NCI-H446 (cell line): Measurements from ENCODE around the gene DDIT4.
"Not testable (repeated sequence)": the region's sequence is repeated elsewhere in the genome, so short reads cannot be mapped to it uniquely, and the experiment has no call there.

Experiments used
- DNase-seq, 2 experiments: peaks; one replicate each; lab custom pipeline; 2025; lab: John Stamatoyannopoulos, UW

Gene DDIT4

GRCh38 chr10:72249176-72249862, 24.4 kb upstream of the DDIT4 start:
- not testable (repeated sequence) for DNase-seq

- no peak for DNase-seq
Observed at GRCh38 chr10:72250666-72251065, 23.1 kb upstream of the DDIT4 start.

GRCh38 chr10:72251635-72252034, 22.1 kb upstream of the DDIT4 start:
- no peak for DNase-seq

DNA sequence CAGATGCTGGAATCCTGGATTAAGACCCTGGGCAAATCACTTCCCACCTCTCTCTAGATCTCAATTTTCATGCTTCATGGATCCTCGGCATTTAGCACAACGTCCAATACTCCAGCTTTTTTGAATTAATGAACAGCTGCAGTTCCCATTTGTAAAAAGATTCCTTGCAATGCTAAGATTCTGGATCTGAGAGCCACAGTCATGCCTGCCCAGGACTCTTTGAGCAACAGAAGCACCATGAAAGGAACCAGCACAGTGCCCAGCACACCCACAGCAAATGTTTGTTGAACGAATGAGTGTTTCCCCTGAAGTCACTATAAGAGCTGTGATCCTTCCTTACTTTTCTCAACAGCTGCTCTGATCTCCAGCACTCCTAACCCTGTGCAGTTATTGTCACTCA, 20.8 kb upstream of the DDIT4 start:
- DNase-seq: no peak

DNA sequence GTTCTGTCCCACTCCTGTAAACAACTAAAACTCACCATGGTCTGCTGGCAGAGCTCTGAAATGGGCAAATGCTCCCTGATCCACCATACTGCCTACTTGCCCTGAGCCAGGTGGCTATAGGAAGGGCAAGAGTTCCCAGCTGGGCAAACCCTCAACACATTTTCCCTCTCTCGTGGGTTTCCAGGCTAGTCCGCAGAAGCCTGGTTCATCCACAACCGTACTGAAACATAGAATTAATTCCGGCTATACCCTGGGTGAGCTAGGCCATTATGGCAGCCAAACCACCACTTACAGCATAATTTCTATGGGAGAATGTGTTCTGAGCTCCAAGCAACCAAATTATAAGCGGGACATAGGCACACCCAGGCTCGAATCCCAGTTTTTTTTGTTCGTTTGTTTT, 20.1 kb upstream of the DDIT4 start:
- no peak for DNase-seq

- DNase-seq: peak in 1 of 2 experiments; percentile 30
Observed at GRCh38 chr10:72254813-72255568, 18.7 kb upstream of the DDIT4 start.

- DNase-seq: no peak
Observed at GRCh38 chr10:72255977-72256729, 17.6 kb upstream of the DDIT4 start.

GRCh38 chr10:72257051-72257892, 16.5 kb upstream of the DDIT4 start:
- DNase-seq: no peak

- DNase-seq: no peak
Observed at GRCh38 chr10:72258617-72259016, 15.1 kb upstream of the DDIT4 start.

DNA sequence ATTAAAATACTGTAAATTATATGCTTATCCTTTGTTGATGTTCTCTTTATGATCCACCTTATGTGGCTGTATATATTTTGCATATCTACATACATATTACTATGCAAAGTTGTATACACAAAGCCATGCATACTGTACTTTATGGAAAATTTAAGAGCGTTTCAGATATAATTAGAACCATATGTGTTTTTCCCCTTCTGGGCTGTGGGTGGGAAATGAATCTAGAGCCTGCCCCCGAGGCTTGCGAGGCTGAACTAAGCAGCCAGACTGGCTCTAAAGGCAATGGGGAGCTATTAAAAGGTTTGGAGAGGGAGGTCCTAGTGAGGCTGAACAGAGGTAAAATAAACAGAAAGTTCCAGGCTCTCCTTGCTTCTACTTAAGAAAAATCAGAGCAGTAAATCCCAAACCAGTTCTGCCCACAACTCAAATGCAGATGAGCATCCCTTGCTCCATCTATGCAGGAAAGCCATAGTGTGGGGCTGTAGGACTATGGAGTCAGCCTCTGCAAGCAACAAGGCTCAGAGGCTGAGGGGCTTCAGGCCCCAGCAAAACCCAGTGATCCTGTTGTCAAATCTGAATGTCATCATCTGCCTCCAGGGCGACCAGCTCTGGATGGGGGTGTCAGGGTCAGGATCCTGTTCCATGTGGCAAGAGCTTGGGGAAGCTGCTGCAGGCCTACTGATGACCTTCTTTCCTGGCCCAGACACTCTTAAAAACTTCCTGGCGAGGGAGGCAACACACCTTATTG, 14.1 kb upstream of the DDIT4 start:
- no peak for DNase-seq

GRCh38 chr10:72260239-72260975, 13.3 kb upstream of the DDIT4 start:
- DNase-seq: no peak

- no peak for DNase-seq
Observed at GRCh38 chr10:72260976-72261783, 12.5 kb upstream of the DDIT4 start.

DNA sequence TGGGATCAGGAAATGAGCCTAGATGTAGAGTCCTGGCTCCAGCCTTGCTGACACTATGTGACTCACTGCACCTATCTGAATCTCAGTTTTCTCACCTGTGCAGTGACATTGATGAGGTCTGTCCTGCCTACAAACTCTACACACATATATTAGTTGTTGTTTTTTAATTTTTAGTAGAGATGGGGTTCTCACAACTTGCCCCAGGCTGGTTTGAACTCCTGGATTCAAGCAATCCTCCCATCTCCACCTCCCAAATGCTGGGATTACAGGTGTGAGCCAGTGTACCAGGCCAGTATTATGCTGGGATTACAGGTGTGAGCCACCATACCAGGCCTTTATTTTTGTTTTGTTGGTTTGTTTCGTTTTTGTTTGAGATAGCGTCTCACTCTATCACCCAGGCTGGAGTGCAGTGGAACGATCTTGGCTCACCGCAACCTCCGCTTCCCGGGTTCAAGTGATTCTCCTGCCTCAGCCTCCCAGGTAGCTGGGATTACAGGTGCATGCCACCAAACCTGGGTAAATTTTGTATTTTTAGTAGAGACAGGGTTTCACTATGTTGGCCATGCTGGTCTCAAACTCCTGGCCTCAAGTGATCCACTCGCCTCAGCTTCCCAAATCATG, 11.8 kb upstream of the DDIT4 start:
- DNase-seq: no peak

DNA sequence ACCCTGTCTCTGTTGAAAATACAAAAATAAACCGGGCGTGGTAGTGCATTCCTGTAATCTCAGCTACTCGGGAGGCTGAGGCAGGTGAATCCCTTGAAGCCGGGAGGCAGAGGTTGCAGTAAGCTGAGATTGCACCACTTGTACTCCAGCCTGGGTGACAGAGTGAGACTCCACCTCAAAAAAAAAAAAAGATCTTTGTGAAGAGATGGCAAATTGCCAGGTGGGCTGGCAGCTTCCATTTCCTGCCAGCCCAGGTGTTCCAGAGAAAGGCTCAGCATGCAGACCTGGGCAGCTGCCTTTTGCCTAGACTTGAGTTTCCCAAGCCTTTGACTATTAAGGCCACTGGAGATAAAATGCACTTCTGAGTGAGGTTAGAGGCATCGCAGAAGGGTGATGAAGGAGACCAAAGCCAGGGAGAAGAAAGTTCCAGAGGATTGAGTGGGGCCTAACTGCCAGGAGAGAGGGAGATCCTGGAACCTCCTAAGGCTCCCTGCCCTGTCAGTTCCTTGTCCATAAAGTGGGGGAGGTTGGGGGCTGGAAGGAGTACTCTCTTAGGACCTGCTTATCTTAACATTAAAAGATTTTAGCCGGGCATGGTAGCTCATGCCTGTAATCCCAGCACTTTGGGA, 10.0 kb upstream of the DDIT4 start:
- no peak for DNase-seq

DNA sequence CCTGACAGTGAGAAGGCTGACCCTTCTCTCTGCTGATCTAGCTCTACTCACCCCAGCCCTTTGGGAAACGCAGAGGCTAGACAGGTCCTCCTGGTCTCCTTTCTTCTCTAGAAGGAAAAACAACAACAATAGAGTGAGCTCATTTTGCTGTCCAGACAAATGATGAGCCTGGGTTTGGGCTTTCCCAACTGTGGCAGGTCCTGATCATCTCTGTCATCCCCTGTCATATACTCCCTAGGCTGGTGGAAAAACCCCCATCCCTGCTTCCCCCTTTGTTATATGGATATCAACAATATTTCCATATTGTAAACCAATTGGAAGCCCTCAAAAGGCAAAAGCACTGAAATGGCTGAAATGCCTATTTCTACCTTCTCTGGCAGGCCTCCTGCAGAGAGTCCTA, 9.2 kb upstream of the DDIT4 start:
- DNase-seq: no peak

GRCh38 chr10:72265508-72265907, 8.2 kb upstream of the DDIT4 start:
- DNase-seq: no peak

DNA sequence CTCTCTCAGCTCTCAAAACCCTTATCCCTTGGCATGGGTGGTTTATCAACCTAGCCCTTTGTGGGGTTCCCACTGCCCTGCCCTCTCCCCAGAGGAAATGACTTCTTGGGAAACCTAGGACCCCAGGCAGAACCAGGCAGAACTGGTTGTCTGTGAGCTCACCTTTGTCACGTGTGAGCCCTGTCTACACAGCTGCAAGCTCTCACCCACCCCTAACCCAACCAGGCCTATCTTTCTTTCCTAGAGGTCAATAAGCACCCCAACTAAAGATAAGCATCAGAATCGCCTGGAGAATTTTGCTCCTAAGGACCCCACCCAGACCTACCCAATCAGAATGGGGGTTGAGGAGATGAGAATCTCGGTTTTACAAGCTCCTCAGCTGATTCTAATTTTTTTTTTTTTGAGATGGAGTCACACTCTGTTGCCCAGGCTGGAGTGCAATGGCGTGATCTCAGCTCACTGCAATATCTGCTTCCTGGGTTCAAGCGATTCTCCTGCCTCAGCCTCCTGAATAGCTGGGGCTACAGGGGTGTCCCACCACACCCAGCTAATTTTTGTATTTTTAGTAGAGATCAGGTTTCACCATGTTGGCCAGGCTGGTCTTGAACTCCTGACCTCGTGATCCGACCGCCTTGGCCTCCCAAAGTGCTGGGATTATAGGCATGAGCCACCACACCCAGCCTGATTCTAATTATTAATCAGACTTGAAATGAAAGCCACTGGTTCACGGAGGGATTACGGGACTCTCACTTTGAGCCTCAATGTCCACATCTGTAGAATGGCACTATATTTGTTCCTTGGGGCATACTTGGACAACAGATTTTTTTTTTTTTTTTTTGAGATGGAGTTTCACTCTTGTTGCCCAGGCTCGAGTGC, 7.5 kb upstream of the DDIT4 start:
- no peak for DNase-seq

- no peak for DNase-seq
Observed at GRCh38 chr10:72267381-72267780, 6.3 kb upstream of the DDIT4 start.
